IPS-20b (cell line): Measurements from ENCODE around the gene MAP2.

ENCODE experiments used
- H3K27ac ChIP-seq: one replicate; pipeline ENCODE4 v1.5.1; 2013; ENCODE audit warnings: low read length
- H3K27me3 ChIP-seq: 2 replicates; pipeline ENCODE4 v1.6.1; 2013; ENCODE audit warnings: mild to moderate bottlenecking, low read length, inconsistent platforms; ENCODE audit not compliant: insufficient read depth
- H3K36me3 ChIP-seq: 2 replicates; pipeline ENCODE4 v1.6.1; 2013; ENCODE audit warnings: low read depth, mild to moderate bottlenecking, inconsistent platforms, low read length, moderate library complexity; ENCODE audit not compliant: insufficient read depth
- H3K4me1 ChIP-seq: 2 replicates; pipeline ENCODE4 v1.6.1; 2013; ENCODE audit warnings: mild to moderate bottlenecking, control low read depth, inconsistent platforms, low read length, moderate library complexity; ENCODE audit not compliant: insufficient read depth
- H3K4me3 ChIP-seq: 2 replicates; pipeline ENCODE4 v1.5.1; 2013; ENCODE audit warnings: mild to moderate bottlenecking, low read length, inconsistent platforms
- H3K9ac ChIP-seq: 2 replicates; pipeline ENCODE4 v1.6.1; 2013; ENCODE audit warnings: low read depth, mild to moderate bottlenecking, inconsistent platforms, low read length, moderate library complexity
- H3K9me3 ChIP-seq: 2 replicates; pipeline ENCODE4 v1.6.1; 2013; ENCODE audit warnings: mild to moderate bottlenecking, low read depth, low read length, inconsistent platforms; ENCODE audit not compliant: insufficient read depth

MAP2 gene

DNA sequence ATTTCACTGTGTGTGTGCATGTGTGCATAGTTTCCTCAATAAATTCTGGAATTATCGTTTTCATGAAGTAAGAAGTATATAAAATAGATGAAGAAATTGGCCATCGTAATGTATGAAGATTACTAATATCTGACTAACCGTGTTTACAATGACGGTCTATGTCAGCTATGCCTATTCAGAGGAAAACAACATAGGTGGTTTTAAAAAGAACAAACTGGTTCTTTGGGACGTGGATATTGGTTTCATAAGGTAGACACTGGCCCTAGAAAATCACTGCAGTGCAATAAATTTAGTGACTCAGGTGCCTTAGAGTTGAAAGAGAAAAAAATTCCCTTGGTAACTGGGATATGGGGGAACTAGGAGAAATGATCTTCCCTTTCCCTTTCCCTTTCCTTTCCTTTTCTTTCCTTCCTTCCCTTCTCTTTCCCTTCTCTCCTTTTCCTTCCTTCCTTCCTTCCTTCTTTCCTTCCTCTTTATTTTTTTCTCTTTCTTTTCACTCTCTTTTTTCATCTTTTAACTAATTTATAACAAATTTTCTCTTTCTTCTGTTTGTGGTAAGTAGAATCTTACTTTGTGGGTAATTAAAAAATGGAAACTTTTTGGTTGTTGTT lies 36.4 kb downstream of the MAP2 start:
- Histone ChIP-seq H3K27ac (no peak overlapping the region), H3K9ac (no peak overlapping the region), H3K27me3 (no peaks in the 10 kb centered on the region), H3K9me3 (no peaks in the 10 kb centered on the region), H3K36me3 (no peaks in the 10 kb centered on the region), H3K4me1 (peaks cover 15% of the 10 kb centered on the region), H3K4me3 (no peak overlapping the region)

DNA sequence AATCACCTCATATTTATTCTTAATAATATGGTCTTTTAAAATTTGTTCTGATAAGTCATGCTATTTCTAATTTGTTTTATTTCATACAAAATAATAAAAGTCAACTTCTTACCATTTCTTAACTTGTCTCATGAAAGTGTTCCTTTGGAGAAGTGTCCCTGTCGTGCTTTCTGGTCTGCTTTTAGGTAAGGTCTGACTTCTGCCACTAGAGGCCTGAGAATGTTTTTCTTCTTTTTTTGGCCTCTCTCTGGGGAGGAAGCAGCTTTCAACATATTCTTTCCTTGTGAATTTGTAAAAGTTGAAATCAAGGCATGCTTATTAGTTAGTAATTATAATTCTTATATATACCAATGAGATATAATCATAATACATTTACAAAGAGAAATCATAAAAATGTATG lies 39.4 kb downstream of the MAP2 start:
- H3K36me3 ChIP-seq, result no peaks in the 10 kb centered on the region
- peaks cover 6% of the 10 kb centered on the region; the same call in 1 of the 2 replicates for H3K4me1 ChIP-seq
- H3K4me3 ChIP-seq, result no peak overlapping the region
- no peak overlapping the region for H3K9ac ChIP-seq
- H3K27me3 ChIP-seq, result no peaks in the 10 kb centered on the region
- no peak overlapping the region for H3K27ac ChIP-seq
- no peaks in the 10 kb centered on the region for H3K9me3 ChIP-seq

DNA sequence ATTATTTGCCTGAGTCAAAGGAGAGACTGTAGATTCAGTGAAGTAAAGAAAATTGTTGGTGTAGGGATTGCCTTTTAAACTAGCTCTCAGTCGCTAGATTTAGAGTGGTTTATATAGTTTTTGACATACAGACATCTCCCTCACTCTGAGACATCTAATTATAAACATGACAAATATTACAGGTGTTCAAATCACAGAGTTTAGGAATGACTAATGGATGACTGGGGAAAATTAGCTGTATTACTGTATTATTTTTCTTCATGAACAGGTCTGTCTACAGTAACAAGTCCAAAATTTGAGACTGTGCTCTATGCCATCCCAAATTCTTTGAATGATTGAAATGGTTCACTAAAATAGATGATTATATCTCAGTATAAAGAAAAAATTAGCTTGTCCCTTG lies 40.0 kb downstream of the MAP2 start:
- H3K27me3 ChIP-seq, result no peaks in the 10 kb centered on the region
- no peak overlapping the region for H3K4me3 ChIP-seq
- no peak overlapping the region for H3K9ac ChIP-seq
- no peak overlapping the region for H3K27ac ChIP-seq
- H3K9me3 ChIP-seq, result no peaks in the 10 kb centered on the region
- H3K4me1 ChIP-seq, result peaks cover under 1% of the 10 kb centered on the region; the same call in 1 of the 2 replicates
- H3K36me3 ChIP-seq, result no peaks in the 10 kb centered on the region

DNA sequence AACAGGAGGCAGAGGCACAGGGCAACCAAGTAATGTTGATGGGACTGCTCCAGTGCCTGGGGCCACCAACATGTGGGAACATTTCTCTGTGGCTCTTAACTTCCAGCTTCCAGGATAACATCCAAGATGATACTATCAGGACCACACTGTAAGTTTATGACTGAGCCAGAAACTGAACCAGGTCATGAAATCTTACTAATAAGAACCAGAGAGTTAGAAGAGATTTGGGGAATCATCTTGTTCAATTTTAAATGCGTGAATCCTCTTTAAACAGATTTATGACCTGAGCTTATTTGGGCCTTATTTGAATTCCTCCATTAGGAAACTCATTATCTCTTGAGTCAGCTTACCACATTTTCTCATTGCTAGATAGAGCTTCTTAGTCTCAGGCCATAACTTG lies 45.0 kb downstream of the MAP2 start:
- no peak overlapping the region for H3K4me3 ChIP-seq
- H3K36me3 ChIP-seq, result no peaks in the 10 kb centered on the region
- no peak overlapping the region for H3K27ac ChIP-seq

DNA sequence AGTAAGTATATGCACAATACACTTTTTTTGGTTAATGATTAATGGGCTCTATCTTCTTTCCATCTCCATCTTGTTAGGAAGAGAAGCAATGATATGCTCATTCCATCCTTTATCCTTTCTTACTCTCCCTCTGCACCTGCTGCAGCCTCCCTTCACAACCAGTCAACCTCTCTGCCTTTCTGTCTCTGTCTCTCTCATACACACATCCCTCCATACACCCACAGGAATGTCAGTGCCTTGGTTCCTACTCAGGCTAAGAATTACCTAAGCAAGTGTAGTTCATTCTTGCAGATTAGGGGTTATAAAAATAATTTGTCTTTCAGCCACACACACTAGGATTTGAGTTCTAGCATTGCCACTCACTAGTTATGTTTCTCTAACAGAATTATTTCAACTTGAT lies 45.6 kb downstream of the MAP2 start:
- Histone ChIP-seq H3K4me1 (peaks cover 10% of the 10 kb centered on the region), H3K9ac (no peak overlapping the region), H3K27me3 (no peaks in the 10 kb centered on the region), H3K9me3 (no peaks in the 10 kb centered on the region), H3K36me3 (no peaks in the 10 kb centered on the region), H3K27ac (no peak overlapping the region), H3K4me3 (no peak overlapping the region)

More for the DNA sequence above, 45.0 kb downstream of the MAP2 start:
- Histone ChIP-seq H3K9ac (no peak overlapping the region), H3K27me3 (no peaks in the 10 kb centered on the region), H3K4me1 (peaks cover 10% of the 10 kb centered on the region), H3K9me3 (no peaks in the 10 kb centered on the region)

DNA sequence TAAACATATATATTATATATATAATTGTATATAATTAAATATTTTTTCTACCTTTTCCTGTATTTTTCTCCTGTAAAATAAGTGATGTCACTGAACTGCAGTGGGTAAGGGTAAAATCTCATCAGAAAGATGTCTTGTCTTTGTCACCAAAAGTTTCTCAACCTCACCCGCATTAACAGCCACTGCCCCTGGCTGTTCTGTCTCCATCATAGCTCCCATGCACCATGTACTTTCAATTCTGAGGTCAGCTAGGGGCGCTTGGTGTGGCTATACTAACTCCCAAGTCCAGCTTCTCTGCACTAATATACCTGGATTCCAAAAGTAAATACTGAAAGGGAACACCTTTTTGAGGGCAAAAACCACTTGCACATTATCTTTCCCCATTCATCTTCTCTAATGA lies 46.6 kb downstream of the MAP2 start:
- H3K4me1 ChIP-seq, result peaks cover 10% of the 10 kb centered on the region
- H3K9ac ChIP-seq, result no peak overlapping the region
- no peaks in the 10 kb centered on the region for H3K27me3 ChIP-seq
- H3K4me3 ChIP-seq, result no peak overlapping the region
- H3K27ac ChIP-seq, result no peak overlapping the region
- no peaks in the 10 kb centered on the region for H3K36me3 ChIP-seq
- H3K9me3 ChIP-seq, result no peaks in the 10 kb centered on the region

DNA sequence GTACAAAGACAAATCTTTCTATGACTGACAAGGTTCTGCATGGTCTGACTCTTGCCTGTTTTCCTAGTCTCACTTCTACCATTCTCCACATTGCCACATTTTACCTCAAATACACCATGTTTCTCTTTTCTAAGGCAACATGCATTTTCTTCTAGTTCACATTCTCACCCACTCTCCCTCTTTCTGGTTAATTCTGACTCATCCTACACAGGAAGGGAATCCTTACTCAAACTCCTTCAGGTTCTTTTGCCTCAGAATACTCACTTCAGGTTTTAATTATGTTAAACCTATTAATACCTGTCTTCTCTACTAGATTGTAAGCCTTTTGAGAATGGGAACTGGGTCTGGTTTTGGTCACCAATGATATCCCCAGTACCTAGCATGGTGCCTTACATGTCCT lies 47.2 kb downstream of the MAP2 start:
- no peaks in the 10 kb centered on the region for H3K27me3 ChIP-seq
- H3K36me3 ChIP-seq, result no peaks in the 10 kb centered on the region
- no peak overlapping the region for H3K9ac ChIP-seq
- H3K9me3 ChIP-seq, result no peaks in the 10 kb centered on the region
- peaks cover 10% of the 10 kb centered on the region for H3K4me1 ChIP-seq
- H3K27ac ChIP-seq, result no peak overlapping the region
- no peak overlapping the region for H3K4me3 ChIP-seq

DNA sequence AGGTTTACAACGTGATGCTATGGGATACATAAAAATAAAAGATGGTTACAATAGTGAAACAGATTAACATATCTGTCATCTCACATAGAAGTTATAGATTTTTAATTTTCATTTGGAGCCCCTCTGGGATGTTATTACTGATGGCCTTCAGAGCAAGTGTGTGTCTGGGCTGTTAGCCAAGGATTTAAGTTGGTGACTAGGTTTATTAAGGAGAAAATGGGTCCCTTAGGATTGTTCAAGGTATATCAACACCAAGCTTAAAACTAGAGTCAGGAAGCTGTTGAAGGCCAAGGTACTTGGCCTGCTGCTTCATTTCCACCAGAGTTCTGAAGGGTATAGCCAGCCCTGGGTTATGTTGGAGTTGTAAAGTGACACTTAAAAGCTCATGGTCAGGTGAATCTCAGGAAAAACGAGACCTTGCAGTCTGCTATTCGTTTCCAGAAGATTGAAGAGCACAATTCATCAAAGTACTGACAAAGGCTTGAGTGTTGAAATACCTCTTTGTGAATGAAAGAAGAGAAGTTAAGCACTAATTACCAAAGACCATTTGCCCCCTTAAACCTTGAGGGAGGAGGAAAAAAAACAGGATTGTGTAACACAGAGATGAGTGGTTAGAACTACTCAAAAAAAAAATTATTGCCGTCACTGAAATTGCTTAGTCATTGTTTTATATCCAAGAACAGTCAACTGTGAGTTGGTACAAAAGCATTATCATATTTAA lies 48.4 kb downstream of the MAP2 start:
- Histone ChIP-seq H3K27ac (no peak overlapping the region), H3K4me3 (0 out of 2 replicates have a peak overlapping the region, but pooled peaks have one; percentile 31)

DNA sequence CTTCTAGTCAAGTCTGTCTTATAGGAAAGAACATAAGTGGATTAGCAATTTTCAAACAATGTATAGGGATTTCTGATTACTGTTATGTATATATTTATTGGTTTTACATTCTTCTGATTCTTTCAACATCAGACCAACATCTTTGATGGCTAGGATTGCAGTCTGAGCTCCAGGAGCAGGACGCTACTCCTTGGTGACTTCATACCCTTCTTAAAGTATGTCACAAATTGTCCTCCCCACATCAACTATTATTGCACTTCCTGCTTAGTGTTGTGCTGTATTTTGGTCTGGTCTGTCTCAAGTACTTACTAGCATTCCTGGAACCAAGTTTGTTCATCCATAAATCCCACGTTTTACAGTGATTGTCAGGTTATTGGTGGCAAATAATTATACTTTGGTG lies 49.0 kb downstream of the MAP2 start:
- Histone ChIP-seq H3K36me3 (no peaks in the 10 kb centered on the region), H3K4me3 (0 out of 2 replicates have a peak overlapping the region, but pooled peaks have one; percentile 31), H3K27ac (no peak overlapping the region), H3K27me3 (no peaks in the 10 kb centered on the region), H3K9ac (no peak overlapping the region), H3K4me1 (peaks cover 10% of the 10 kb centered on the region), H3K9me3 (no peaks in the 10 kb centered on the region)

More for the DNA sequence above, 48.4 kb downstream of the MAP2 start:
- H3K36me3 ChIP-seq, result no peaks in the 10 kb centered on the region
- peaks cover 10% of the 10 kb centered on the region for H3K4me1 ChIP-seq
- no peaks in the 10 kb centered on the region for H3K9me3 ChIP-seq
- no peaks in the 10 kb centered on the region for H3K27me3 ChIP-seq
- no peak overlapping the region for H3K9ac ChIP-seq

DNA sequence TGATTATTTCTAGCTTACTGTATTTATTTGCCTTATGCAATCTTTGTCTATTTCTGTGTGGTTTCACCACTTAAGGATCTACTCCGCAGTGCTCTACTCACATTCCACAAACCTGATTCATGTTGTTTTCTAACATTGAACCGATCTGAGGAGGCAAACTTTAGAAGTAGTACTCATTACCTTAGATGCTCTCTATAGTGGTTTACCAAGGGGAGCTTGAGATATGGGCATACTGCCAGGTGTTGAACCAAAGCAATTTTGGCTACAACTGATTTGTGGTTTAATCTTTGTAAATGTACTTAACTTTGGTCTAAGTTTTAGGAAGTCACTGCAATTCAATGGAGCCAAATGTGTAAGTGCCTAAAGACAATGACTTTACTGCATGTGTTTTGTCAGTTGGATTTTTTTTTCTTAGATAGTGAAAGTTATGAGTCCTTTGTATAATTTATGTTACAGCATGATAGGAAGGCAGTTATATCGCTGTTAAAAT lies 50.1 kb downstream of the MAP2 start:
- Histone ChIP-seq H3K4me3 (no peak overlapping the region), H3K27ac (no peak overlapping the region), H3K4me1 (peaks cover 10% of the 10 kb centered on the region), H3K9me3 (no peaks in the 10 kb centered on the region), H3K27me3 (no peaks in the 10 kb centered on the region), H3K9ac (no peak overlapping the region), H3K36me3 (no peaks in the 10 kb centered on the region)

DNA sequence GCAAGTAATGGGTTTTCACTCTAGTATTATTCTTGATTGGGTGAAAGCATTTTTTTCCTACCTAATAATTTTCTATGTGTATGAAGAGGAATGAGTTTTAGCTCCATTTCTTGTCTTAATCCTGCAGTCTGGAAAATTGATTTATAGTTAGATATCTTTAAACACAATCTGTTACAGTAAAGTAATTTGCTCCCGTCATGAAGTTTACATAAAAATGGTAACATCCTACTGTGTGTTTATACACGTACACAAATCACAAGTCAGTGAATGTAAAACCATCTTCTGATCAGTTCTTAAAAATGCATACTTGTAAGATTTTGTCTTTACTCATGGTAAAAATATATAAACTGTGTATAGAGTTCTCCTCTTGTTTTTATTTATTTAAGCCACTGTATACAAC lies 51.1 kb downstream of the MAP2 start:
- H3K9me3 ChIP-seq, result no peaks in the 10 kb centered on the region
- H3K27ac ChIP-seq, result no peak overlapping the region
- no peaks in the 10 kb centered on the region for H3K36me3 ChIP-seq
- H3K4me1 ChIP-seq, result peaks cover 10% of the 10 kb centered on the region
- no peak overlapping the region for H3K4me3 ChIP-seq
- no peaks in the 10 kb centered on the region for H3K27me3 ChIP-seq
- H3K9ac ChIP-seq, result no peak overlapping the region
